H1 (cell line): ENCODE data around the gene KLF13. TPM values are rescaled to one million over a fixed set of nuclear protein-coding genes. Genes with fewer than 3 reads are reported as not detected.

Source experiments
- CHD7 ChIP-seq: fragments of 300-600 bp; sonication (generic); IDR thresholded peaks from 2 replicates; pipeline ENCODE4 v1.7.1; 2012; ENCODE audit warnings: low read length, moderate library complexity, mild to moderate bottlenecking, inconsistent platforms; ENCODE audit not compliant: insufficient replicate concordance
- NRF1 ChIP-seq: IDR thresholded peaks from 2 replicates; pipeline ENCODE4 v1.6.1; 2011; ENCODE audit warnings: mild to moderate bottlenecking, low read depth, low read length, improper control_type of control experiment
- polyA plus RNA-seq, 7 experiments: library from polyadenylated mRNA; depleted of rRNA in 3 of 7; stranded (reverse) in 5 of 7; unstranded in 2 of 7; fragments of >200 nt in 5 of 7; fragments of 200-250 nt in 2 of 7; gene quantifications; 1 replicate in 5 of 7; 2 replicates in 1 of 7; 4 replicates in 1 of 7; pipeline versions ENCODE4 v1.2.1 to v1.2.3, GENCODE V29; 2011 to 2013; ENCODE audit warnings: missing spikeins in 2 of 7, mixed read lengths in 2 of 7
- total RNA-seq: library from RNA; stranded (reverse); fragmentation: NEBNext Ultra II Directional; extraction: Animal tissue kit (Norgen Biotek cat#: 25700); gene quantifications from 2 replicates; pipeline ENCODE4 v1.2.1, GENCODE V29; 2021
- TF ChIP-seq, protein P1 (sequence below): IDR thresholded peaks from 2 replicates; pipeline ENCODE4 v1.6.1; 2011; ENCODE audit warnings: low read depth, mild to moderate bottlenecking, low read length; ENCODE audit not compliant: insufficient read depth

Gene KLF13
- total and polyA plus RNA-seq, 2 of the 8 experiments (the other 6 are each of a cell fraction or from before 2014, with no cell fraction given): 18.3 to 33.4 TPM

DNA sequence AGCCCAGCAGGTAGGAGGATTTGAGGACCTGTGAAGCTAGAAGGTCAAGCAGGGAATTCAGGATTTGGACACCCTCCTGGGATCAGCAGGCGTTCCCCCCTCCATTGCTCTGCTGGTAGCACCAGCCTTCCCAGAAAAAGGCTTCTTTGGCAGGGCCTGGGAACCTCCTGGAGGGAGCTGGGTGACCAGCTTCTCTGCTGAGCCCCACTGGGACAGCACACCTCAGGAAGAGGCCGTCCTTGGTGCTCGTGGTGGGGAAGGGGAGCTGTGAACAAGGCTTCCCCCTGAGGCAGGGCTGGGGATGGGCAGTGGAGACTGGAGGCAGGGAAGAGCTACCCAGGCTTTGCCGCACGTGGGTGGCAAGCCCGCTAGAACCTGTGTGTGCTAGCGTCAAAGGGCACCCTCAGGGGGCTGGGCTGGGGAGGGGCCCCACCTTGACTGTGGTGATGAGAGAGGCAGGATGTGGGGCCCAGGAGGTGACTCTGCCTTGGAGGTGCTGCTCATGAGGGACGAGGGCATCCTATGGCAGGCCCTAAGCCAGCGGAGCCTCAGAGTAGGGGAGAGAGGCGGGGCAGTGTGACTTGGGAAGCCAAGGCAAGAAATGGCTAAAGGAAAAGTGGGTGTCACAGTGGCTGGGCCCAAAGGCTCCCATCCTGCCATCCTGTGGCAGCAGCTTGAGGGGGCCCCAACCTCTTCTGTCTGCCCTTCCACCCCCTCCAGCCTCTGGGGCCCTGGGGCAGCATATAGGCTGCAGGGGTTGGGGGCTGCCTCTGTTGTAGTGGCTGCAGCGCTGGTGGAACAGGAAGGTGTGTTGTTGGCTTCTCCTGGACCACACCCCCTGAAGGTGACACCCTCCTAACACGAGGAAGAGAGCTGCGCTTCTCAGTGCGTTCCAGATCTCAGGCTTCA lies 20.7 kb downstream of the KLF13 start (continued):
- TF ChIP-seq CHD7 (no peak), NRF1 (no peak)
- TF ChIP-seq, protein P1, sequence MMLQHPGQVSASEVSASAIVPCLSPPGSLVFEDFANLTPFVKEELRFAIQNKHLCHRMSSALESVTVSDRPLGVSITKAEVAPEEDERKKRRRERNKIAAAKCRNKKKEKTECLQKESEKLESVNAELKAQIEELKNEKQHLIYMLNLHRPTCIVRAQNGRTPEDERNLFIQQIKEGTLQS: no peak
